ENCODE data around the gene NECAB2.

Gene NECAB2

DNA sequence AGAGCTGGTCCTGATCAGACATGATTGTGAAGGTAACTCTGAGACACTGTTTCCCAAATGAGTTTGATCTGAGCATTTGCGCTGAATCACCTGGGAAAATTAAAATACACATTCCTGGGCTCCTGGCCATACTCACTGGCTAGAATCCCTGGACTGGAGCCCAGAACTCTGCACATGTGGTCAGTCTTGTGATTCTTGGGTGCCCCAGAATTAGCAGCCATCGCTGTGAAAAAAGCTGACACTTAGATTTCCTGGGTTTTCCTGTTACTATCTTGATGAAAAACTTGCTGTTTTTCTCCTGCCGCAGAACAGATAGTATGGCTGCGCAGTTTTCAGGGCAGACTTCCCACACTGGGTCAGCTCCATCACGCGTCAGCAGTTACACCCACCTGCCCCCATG is 24.6 kb downstream of the NECAB2 start:
- peak; percentile 60 for DNase-seq (ENCODE audit: low spot score)

DNA sequence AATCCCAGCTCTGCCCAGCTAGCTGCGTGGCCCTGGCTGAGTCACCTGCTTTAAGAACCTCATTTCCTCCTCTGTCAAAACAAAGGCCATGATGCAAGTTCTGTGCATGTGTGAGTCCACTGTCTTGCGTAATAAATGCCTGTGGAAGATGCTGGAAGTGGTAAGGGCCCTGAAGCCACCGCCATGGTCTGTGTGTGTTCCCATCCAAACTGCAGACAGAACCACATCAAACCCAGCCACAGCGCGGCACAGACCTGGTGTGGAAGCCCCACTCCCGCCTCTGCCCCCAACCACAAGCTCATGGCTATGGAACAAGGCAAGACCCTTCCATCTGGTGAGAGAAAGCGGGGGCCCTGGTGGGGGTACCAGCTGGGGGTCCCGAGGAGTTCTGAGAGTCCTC is 26.0 kb downstream of the NECAB2 start:
- DNase-seq (ENCODE audit: low spot score) = peak; percentile 86

- no peak for DNase-seq (ENCODE audit: low spot score)
Observed at GRCh38 chr16:83994703-83995102, 26.7 kb downstream of the NECAB2 start.

GRCh38 chr16:83995754-83996153 is 27.7 kb downstream of the NECAB2 start:
- DNase-seq (ENCODE audit: low spot score) = peak; percentile 45

DNA sequence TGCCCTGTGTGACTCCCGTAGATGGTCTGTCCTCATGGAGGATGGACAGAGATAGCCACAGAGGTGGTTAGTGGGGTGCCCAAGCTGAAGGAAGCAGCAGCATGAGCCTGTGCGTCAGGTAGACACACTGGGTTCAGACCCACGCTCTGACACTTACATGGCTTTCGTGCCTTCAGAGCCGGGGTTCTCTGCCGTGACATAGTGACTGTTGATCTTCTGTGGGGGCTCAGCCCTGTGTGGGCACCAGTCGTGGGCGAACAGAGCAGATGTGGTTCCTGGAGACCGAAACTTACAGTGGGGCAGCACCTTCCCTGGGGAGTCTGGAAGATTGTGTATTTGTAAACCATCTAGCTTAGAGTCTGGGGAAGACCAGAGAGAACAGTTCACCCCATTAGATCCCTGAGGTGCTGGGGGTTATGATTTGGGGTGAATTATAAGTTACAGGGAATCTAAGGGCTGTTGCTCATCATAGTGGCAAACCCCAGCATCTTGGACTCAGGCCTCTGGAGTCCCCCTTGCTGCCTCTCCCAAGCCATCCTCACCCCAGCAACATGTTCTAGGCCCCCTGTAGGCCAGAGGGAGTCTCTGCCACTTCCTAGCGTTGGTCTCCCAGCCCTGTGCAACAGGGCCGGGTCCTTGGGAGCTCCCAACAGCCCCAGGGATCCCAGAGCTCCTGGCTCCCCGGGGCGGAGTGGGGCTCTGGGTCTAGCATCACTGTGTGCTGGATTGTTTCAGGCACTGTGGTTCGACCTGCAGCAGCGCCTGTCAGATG is 28.6 kb downstream of the NECAB2 start:
- DNase-seq (ENCODE audit: low spot score) = no peak

DNA sequence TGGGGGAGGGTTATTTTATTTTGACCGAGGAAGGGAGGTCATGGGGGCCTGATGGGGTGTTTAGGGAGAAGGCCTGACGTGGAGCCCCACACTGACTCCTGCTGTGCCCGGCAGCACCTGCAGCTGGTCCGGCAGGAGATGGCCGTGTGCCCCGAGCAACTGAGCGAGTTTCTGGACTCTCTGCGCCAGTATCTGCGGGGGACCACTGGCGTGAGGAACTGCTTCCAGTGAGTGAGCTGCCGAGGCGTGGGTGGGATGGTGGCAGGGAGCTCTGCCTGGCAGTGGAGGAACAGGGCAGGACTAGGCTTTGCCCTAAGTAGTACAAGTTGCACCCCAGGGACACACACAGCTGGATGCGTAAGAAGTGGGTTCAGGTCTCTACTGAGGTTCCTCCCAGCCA is 30.0 kb downstream of the NECAB2 start:
- DNase-seq (ENCODE audit: low spot score) = no peak

GRCh38 chr16:84000989-84001642 is 33.1 kb downstream of the NECAB2 start:
- no peak for DNase-seq (ENCODE audit: low spot score)

DNA sequence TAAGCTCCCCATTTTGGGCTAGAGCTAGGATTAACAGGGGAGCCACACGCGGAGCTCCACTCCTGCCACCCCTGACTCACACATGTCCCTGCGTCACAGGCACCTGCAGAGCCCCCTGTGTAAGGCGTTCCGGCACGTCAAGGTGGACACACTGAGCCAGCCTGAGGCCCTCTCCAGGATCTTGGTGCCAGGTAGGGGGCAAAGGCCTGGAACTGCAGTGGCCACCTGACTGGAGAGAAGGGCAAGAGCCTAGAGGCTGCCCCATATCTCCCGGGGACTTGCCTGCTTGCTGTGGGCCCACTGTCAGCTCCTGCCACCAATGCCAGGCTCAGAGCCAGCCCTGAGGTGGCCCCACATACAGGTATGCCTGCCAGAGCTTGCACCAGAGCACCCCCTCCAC is 33.7 kb downstream of the NECAB2 start:
- DNase-seq (ENCODE audit: low spot score) = no peak

GRCh38 chr16:84003038-84003437 is 35.0 kb downstream of the NECAB2 start:
- DNase-seq (ENCODE audit: low spot score) = no peak

DNA sequence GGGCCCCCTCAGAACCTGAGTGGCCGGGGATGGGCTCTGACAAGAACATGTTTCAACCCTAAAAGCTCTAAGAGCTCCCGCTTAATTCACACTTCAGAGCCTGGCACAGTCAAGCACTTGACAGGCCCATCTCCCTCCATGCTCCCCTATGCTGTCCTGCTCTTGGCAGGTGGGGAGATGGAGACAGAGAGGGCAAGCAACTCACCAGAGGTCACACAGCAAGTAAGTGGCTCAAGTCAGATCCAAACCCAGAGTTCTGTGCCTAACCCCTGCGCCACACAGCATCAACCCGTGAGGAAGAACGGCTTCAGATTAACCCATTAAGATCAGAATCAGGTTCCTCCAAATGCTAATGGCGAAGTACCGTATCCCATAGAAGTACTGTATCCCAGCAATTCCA is 36.4 kb downstream of the NECAB2 start:
- DNase-seq (ENCODE audit: low spot score) = no peak

- DNase-seq (ENCODE audit: low spot score) = no peak
Observed at GRCh38 chr16:84005391-84005790, 37.3 kb downstream of the NECAB2 start.

DNA sequence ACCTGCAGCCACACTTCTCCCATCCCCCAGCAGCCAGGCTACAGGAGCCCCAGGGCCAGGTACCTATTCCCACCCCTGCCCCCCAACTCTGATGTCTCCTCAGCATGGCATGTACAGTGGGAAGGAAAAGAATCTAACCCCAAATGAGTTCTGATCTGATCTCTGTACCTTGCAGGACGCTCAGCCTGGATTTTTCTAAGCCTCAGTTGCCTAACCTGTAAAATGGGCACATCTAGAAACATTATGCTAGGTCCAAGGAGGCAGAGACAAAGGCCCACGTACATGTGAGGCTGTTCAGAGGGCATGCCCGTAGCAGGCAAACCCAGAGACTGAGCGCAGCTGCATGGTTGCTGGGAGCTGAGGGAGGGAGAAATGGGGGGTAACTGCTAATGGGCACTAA is 39.5 kb downstream of the NECAB2 start:
- DNase-seq (ENCODE audit: low spot score) = no peak

- DNase-seq (ENCODE audit: low spot score) = no peak
Observed at GRCh38 chr16:84007965-84008364, 39.9 kb downstream of the NECAB2 start.

DNA sequence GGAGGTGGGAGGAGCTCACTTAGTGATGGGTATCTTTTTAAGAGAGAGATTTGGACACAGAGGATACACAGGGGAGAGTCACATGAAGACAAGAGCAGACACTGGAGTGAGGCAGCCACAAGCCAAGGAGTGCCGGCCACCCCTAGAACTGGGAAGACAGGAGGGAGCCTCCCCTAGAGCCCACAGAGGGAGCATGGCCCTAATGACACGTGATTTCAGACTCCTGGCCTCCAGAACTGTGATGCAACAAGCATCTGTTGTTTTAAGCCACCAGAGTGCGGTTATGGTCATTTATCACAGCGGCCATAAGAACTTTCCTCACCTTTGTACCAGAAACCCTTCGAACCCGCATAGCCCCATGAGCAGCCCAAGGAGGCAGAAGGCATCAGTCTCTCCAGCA is 41.2 kb downstream of the NECAB2 start:
- DNase-seq (ENCODE audit: low spot score) = no peak

DNA sequence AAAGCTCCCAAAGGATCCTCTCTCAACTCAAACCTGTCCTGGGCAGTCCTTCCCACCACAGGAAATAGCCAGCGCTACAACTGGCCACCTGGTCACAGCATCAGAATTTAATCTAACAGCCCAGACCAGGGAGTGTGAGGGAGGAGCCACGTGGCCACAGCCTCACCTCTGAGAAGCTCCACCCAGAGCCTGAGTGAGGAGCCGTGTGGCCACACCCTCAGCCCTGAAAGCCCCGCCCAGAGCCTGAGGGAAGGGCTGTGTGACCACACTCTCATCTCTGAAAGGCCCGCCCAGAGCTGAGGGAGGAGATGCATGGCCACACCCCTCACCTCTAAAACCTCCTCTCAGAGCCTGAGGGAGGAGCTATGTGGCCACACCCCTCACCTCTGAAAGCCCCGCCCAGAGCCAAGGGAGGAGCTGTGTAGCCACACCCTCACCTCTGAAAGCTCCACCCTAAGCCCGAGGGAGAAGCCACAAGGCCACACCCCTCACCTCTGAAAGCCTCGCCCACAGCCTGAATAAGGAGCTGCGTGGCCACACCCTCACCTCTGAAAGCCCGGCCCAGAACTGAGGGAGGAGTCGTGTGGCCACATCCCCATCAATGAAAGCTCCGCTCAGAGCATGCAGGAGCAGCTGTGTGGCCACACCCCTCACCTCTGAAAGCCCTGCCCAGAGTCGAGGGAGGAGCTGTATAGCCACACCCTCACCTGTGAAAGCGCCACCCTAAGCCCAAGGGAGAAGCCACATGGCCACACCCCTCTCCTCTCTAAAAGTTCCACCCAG is 45.9 kb downstream of the NECAB2 start:
- peak; percentile 46 for DNase-seq (ENCODE audit: low spot score)

- DNase-seq (ENCODE audit: low spot score) = no peak
Observed at GRCh38 chr16:84014570-84015327, 46.7 kb downstream of the NECAB2 start.

GRCh38 chr16:84015399-84015798 is 47.4 kb downstream of the NECAB2 start:
- no peak for DNase-seq (ENCODE audit: low spot score)

DNA sequence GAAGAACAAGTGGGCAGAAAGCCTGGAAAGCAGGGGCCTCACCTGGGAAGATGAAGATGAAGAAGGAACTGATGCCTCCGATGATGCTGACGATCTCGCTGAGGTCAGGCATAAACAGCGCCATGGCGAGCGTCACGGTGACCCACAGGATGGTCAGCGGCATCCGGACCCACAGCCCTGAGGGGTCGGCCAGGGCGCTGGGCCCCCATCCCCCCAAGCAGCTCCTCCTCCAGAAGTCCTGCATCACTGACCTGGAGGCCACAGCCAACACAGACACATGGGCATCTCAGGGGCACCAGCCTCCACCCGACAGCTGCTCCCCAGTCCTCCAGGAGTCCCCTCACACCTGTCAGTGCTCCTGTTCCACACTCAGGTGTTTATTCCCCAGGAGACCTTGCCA is 48.4 kb downstream of the NECAB2 start:
- no peak for DNase-seq (ENCODE audit: low spot score)

DNA sequence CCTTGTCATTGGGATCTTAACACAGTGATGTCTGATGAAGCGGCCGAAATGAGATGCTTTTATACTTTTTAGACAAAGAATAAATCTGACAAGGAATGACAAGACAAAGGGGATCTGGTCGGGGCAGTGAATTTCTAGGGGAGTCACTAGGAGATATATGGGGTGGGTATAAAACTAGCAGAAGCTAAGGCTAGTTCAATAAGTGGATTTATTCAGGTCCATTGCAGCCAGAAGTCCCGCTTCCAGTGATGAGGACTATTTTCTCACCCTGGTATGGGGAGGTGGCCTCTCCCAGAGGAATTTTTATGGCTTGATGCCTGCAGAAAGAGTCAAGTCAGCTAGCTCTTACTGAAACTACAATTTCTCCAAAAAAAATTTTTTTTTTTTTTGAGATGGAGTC is 50.7 kb downstream of the NECAB2 start:
- no peak for DNase-seq (ENCODE audit: low spot score)

GRCh38 chr16:84020353-84020752 is 52.3 kb downstream of the NECAB2 start:
- no peak for DNase-seq (ENCODE audit: low spot score)

GRCh38 chr16:84021488-84021887 is 53.4 kb downstream of the NECAB2 start:
- no peak for DNase-seq (ENCODE audit: low spot score)

DNA sequence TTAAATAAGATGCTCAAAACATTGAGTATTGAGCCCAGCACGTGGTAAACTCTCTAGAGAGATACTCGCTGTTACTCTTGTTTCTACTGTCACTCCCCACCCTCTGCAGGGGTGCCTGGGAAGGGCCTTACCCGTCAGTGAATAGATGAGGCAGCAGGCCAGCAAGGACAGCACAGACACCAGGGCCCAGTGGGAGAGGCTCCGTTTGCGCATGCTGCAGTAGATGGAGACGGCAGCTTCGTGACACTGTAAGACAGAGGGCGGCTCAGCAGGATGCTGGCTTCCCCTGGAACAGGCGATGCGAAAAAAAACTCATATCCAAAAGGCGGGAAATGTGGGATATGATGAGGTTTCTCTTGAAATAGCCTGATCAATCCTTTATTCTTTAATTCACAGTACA is 54.6 kb downstream of the NECAB2 start:
- no peak for DNase-seq (ENCODE audit: low spot score)
